GM12872 (cell line): ENCODE measurements around the gene SPEF2.

ENCODE experiments used
- CTCF ChIP-seq: IDR thresholded peaks from 3 replicates; pipeline ENCODE4 v1.5.1; 2011; ENCODE audit warnings: low read depth, mild to moderate bottlenecking, low read length, moderate library complexity; ENCODE audit not compliant: insufficient read depth

SPEF2 gene

GRCh38 chr5:35847491-35847890 lies 229.8 kb downstream of the SPEF2 start:
- no peak for TF ChIP-seq CTCF

GRCh38 chr5:35847961-35848360 lies 230.3 kb downstream of the SPEF2 start:
- no peak for TF ChIP-seq CTCF

- TF ChIP-seq CTCF = no peak
These were observed 232.2 kb downstream of the SPEF2 start for GRCh38 chr5:35849860-35850259.

- TF ChIP-seq CTCF = no peak
These were observed 233.5 kb downstream of the SPEF2 start for GRCh38 chr5:35850967-35851680.

GRCh38 chr5:35852084-35852734 lies 234.5 kb downstream of the SPEF2 start:
- TF ChIP-seq CTCF = peak; percentile 15; the same call in 1 of the 3 replicates

- no peak for TF ChIP-seq CTCF
These were observed 235.1 kb downstream of the SPEF2 start for GRCh38 chr5:35852773-35853172.

- no peak for TF ChIP-seq CTCF
These were observed 236.0 kb downstream of the SPEF2 start for GRCh38 chr5:35853631-35854030.
